HepG2 (cell line): Measurements from ENCODE around the gene UBR3. TPM values are rescaled to one million over a fixed set of nuclear protein-coding genes. Genes with fewer than 3 reads are reported as not detected.

ENCODE experiments used
- ATAC-seq: fragments of 200-7000 bp; cut with Tn5 transposase; 3 replicates; pipeline ENCODE4 v1.9.1; 2020; ENCODE audit warnings: mild to moderate bottlenecking, moderate library complexity
- BruUV-seq: library from RNA; stranded (reverse); fragments of 400-500 nt; replicated peaks from 2 replicates; lab custom pipeline; 2021; lab: Mats Ljungman, UMichigan
- CTCF ChIA-PET: fragments of 300-600 bp; formaldehyde crosslinking; extraction: SDS; loops from one replicate; lab custom pipeline; 2021; ENCODE audit warnings: low total read pairs, inconsistent platforms, low intra/inter-chr PET ratio; lab: Yijun Ruan, JAX
- POLR2A ChIA-PET: fragments of 350-600 bp; sonication (Branson Sonifier 250); formaldehyde crosslinking; loops from one replicate; lab custom pipeline; 2020; ENCODE audit warnings: antibody characterized with exemption, inconsistent platforms; lab: Yijun Ruan, JAX
- DNase-seq: peaks from one replicate; pipeline ENCODE4 v3.0.0-alpha.2; 2015; ENCODE audit warnings: low spot score
- FAIRE-seq: peaks from 3 replicates; lab custom pipeline; 2011; peaks lifted over from hg19 to GRCh38; lab: Jason Lieb, UNC
- H2AFZ ChIP-seq: one replicate; pipeline ENCODE4 v1.6.1; 2011; ENCODE audit warnings: low read length, inconsistent platforms
- H3K27ac ChIP-seq: fragments of 300-600 bp; 3 replicates; pipeline ENCODE4 v1.8.0; 2011; ENCODE audit warnings: mixed run types, mild to moderate bottlenecking, mixed read lengths, low read length, inconsistent platforms; ENCODE audit not compliant: insufficient read depth; ENCODE audit errors: extremely low read length
- H3K27me3 ChIP-seq, 2 experiments: fragments of 200-600 bp in 1 of 2; 2 replicates in 1 of 2; 3 replicates in 1 of 2; pipeline versions ENCODE4 v1.6.0 to v1.8.0; 2011; ENCODE audit warnings: low read length in 2 of 2, mild to moderate bottlenecking in 2 of 2, moderate library complexity in 2 of 2, inconsistent platforms in 1 of 2; ENCODE audit not compliant: insufficient read depth in 2 of 2, control insufficient read depth in 1 of 2
- H3K36me3 ChIP-seq, 2 experiments: fragments of 200-600 bp in 1 of 2; replicated peaks in 1 of 2; 2 replicates in 1 of 2; 3 replicates in 1 of 2; pipeline versions ENCODE4 v1.5.1 to v1.8.0; 2011; ENCODE audit warnings: low read length in 2 of 2, inconsistent platforms in 1 of 2; ENCODE audit not compliant: insufficient read depth in 2 of 2, control insufficient read depth in 1 of 2
- H3K4me1 ChIP-seq: 2 replicates; pipeline ENCODE4 v1.5.1; 2012; ENCODE audit warnings: low read length, inconsistent platforms; ENCODE audit not compliant: insufficient read depth
- H3K4me2 ChIP-seq: 2 replicates; pipeline ENCODE4 v1.6.0; 2011; ENCODE audit warnings: low read depth, low read length, inconsistent platforms
- H3K4me3 ChIP-seq, 3 experiments: fragments of 200-600 bp in 1 of 3; sonication (generic), shearing (Covaris generic) in 1 of 3; replicated peaks in 1 of 3; 2 replicates each; pipeline ENCODE4 v1.5.1; 2011 to 2016; ENCODE audit warnings: low read length in 3 of 3, inconsistent platforms in 2 of 3, low read depth in 2 of 3, mild to moderate bottlenecking in 2 of 3, control low read depth in 1 of 3, mixed read lengths in 1 of 3; ENCODE audit not compliant: insufficient read depth in 1 of 3
- H3K79me2 ChIP-seq: one replicate; pipeline ENCODE4 v1.6.1; 2011; ENCODE audit warnings: low read length, inconsistent platforms; ENCODE audit not compliant: insufficient read depth
- H3K9ac ChIP-seq: 2 replicates; pipeline ENCODE4 v1.6.0; 2011; ENCODE audit warnings: mild to moderate bottlenecking, low read depth, low read length, inconsistent platforms; ENCODE audit not compliant: insufficient read depth
- H3K9me3 ChIP-seq: 2 replicates; pipeline ENCODE4 v1.5.1; 2012; ENCODE audit warnings: mild to moderate bottlenecking, low read length
- H4K20me1 ChIP-seq: 2 replicates; pipeline ENCODE4 v1.6.0; 2011; ENCODE audit warnings: inconsistent platforms, mild to moderate bottlenecking, low read length, moderate library complexity; ENCODE audit not compliant: insufficient read depth
- FOXA1 ChIP-seq, 2 experiments: fragments of 450-650 bp in 1 of 2; sonication (generic) in 1 of 2; formaldehyde crosslinking in 1 of 2; IDR thresholded peaks; 2 replicates each; pipeline versions ENCODE4 v1.4.0 to v1.6.1; 2016 to 2020; ENCODE audit warnings: missing genetic modification reagents in 1 of 2
- NCOA1 ChIP-seq: sonication (generic); formaldehyde crosslinking; IDR thresholded peaks from 2 replicates; pipeline ENCODE4 v1.9.0; 2021; ENCODE audit warnings: missing genetic modification reagents
- NFIB ChIP-seq: sonication (generic); formaldehyde crosslinking; IDR thresholded peaks from 2 replicates; pipeline ENCODE4 v1.9.0; 2021; ENCODE audit warnings: missing genetic modification reagents, mild to moderate bottlenecking, borderline replicate concordance
- PHB2 ChIP-seq: fragments of 450-650 bp; IDR thresholded peaks from 2 replicates; pipeline ENCODE4 v1.6.1; 2018; ENCODE audit not compliant: partially characterized antibody
- SOX13 ChIP-seq, 3 experiments: fragments of 450-650 bp in 1 of 3; sonication (generic) in 1 of 3; formaldehyde crosslinking in 1 of 3; IDR thresholded peaks in 2 of 3; conservative IDR thresholded peaks in 1 of 3; 2 replicates each; pipeline versions ENCODE4 v1.5.0 to v1.6.1; 2016 to 2020; ENCODE audit warnings: antibody characterized with exemption in 1 of 3, mild to moderate bottlenecking in 1 of 3, missing compliant biosample characterization in 1 of 3, missing genetic modification reagents in 1 of 3, moderate library complexity in 1 of 3
- TERF1 ChIP-seq: sonication (generic); formaldehyde crosslinking; IDR thresholded peaks from 2 replicates; pipeline ENCODE4 v1.8.0; 2022; ENCODE audit warnings: mild to moderate bottlenecking, missing genetic modification reagents, moderate library complexity
- THRA ChIP-seq: sonication (generic); formaldehyde crosslinking; IDR thresholded peaks from 2 replicates; pipeline ENCODE4 v1.4.0; 2020; ENCODE audit warnings: missing genetic modification reagents, borderline replicate concordance
- ZBTB4 ChIP-seq: sonication (generic); formaldehyde crosslinking; IDR thresholded peaks from 2 replicates; pipeline ENCODE4 v1.4.0; 2020; ENCODE audit warnings: missing genetic modification reagents, mild to moderate bottlenecking, borderline replicate concordance
- ZNF256 ChIP-seq: sonication (generic); formaldehyde crosslinking; conservative IDR thresholded peaks from 2 replicates; pipeline ENCODE4 v1.4.0; 2020; ENCODE audit warnings: missing genetic modification reagents
- ZNF777 ChIP-seq: sonication (generic); formaldehyde crosslinking; IDR thresholded peaks from 2 replicates; pipeline ENCODE4 v1.4.0; 2020; ENCODE audit warnings: missing genetic modification reagents
- WGBS: methylation state at CpG from one replicate; pipeline ENCODE4 v1.1.6; 2017; ENCODE audit warnings: low lambda C conversion rate; 5-methylcytosine and 5-hydroxymethylcytosine counted together
- in situ Hi-C: cut with HindIII; loops from 2 replicates; pipeline ENCODE4 v1.10.0; 2017; ENCODE audit warnings: low pct_unique_long_range_greater_than_20kb; ENCODE audit not compliant: extremely low pct_ligation_motif_present
- intact Hi-C: fragments of 100-400 bp; cut with micrococcal nuclease; formaldehyde crosslinking; loops from one replicate; pipeline ENCODE4 v1.10.0; 2022; ENCODE audit not compliant: unreplicated experiment
- polyA plus RNA-seq, 8 experiments: library from polyadenylated mRNA; depleted of rRNA in 3 of 8; stranded (reverse) in 7 of 8; unstranded in 1 of 8; fragments of >200 nt; fragmentation: Illumina TruSeq in 4 of 8; extraction: Trizol in 4 of 8; gene quantifications; 2 replicates each; pipeline versions ENCODE4 v1.2.1 to v1.2.3, GENCODE V29; 2011 to 2016; ENCODE audit warnings: low read depth in 4 of 8, missing spikeins in 1 of 8, mixed read lengths in 1 of 8; ENCODE audit not compliant: insufficient read depth in 1 of 8
- total RNA-seq, 5 experiments: library from RNA; depleted of rRNA; stranded (reverse); fragments of >200 nt; fragmentation: Illumina TruSeq; extraction: Trizol; gene quantifications; 2 replicates each; pipeline ENCODE4 v1.2.3, GENCODE V29; 2016; ENCODE audit warnings: low read depth in 1 of 5

The UBR3 gene
- total and polyA plus RNA-seq, 2 of the 13 experiments (the other 11 are each of a cell fraction or from before 2014, with no cell fraction given), result 15.1 to 28.0 TPM

- POLR2A ChIA-PET, result no interaction called here
- no TSS peak for BruUV-seq
- Histone ChIP-seq H3K9me3 (no peaks in the 10 kb centered on the region), H3K4me2 (no peak overlapping the region), H3K36me3 (no peaks in the 10 kb centered on the region), H4K20me1 (no peaks in the 10 kb centered on the region), H3K79me2 (no peaks in the 10 kb centered on the region), H3K9ac (no peak overlapping the region)
- intact Hi-C loops (no loop called here), in situ Hi-C loops (no loop called here)
- 51% methylated on average over 3 of the region's 3 CpGs for WGBS
- CTCF ChIA-PET, result no interaction called here
- no peak for DNase-seq
- no peak for TF ChIP-seq SOX13 (IDR thresholded peaks at IDR 0.05)
- TF ChIP-seq SOX13 (CRISPR knock-in tag; conservative IDR thresholded peaks at IDR 0.05 in 1 of 2, IDR thresholded peaks at IDR 0.05 in 1 of 2), result no peak
- 0 out of 2 replicates have a peak, but pooled peaks have one; percentile 18 for TF ChIP-seq FOXA1 (IDR thresholded peaks at IDR 0.05)
- no peak for TF ChIP-seq FOXA1 (CRISPR knock-in tag; IDR thresholded peaks at IDR 0.05)
- TF ChIP-seq ZNF777, result no peak
- TF ChIP-seq, all 625 proteins: peak for 1
- Histone ChIP-seq H3K4me3 (no peak overlapping the region), H3K27me3 (peaks cover 0 to 3% of the 10 kb centered on the region in 2 experiments; a peak in 2 of 5 replicates), H3K27ac (no peak overlapping the region), H3K4me1 (no peaks in the 10 kb centered on the region), H2AFZ (no peak overlapping the region)
- FAIRE-seq (no peak), ATAC-seq (no peak)
Measured at GRCh38 chr2:170101789-170102188, 274.5 kb downstream of the UBR3 start.

- H3K4me3 ChIP-seq, result no peak overlapping the region
- no peak for TF ChIP-seq NCOA1 (CRISPR knock-in tag)
- no peak for TF ChIP-seq SOX13 (IDR thresholded peaks at IDR 0.05)
- TF ChIP-seq SOX13 (CRISPR knock-in tag; conservative IDR thresholded peaks at IDR 0.05 in 1 of 2, IDR thresholded peaks at IDR 0.05 in 1 of 2), result no peak
- no peak for TF ChIP-seq NFIB (CRISPR knock-in tag)
- no peak for TF ChIP-seq THRA (CRISPR knock-in tag)
- TF ChIP-seq ZNF256, result no peak
- no peak for TF ChIP-seq ZBTB4
- TF ChIP-seq TERF1 (CRISPR knock-in tag), result no peak
- TF ChIP-seq PHB2, result no peak
Measured at GRCh38 chr2:170106102-170106840, 279.0 kb downstream of the UBR3 start.

More at GRCh38 chr2:170106102-170106840, 279.0 kb downstream of the UBR3 start:
- no peaks in the 10 kb centered on the region for H4K20me1 ChIP-seq
- ATAC-seq (no peak), DNase-seq (no peak), FAIRE-seq (no peak)
- peaks cover 0 to 14% of the 10 kb centered on the region in 2 experiments; a peak in 3 of 5 replicates for H3K27me3 ChIP-seq
- ChIA-PET CTCF (no interaction called here), POLR2A (no interaction called here)
- no peak overlapping the region for H3K4me2 ChIP-seq
- no peaks in the 10 kb centered on the region for H3K36me3 ChIP-seq
- in situ Hi-C loops, result no loop called here
- intact Hi-C loops, result no loop called here
- WGBS, result 35% methylated on average over 4 of the region's 4 CpGs
- H2AFZ ChIP-seq, result no peak overlapping the region
- H3K4me1 ChIP-seq, result no peaks in the 10 kb centered on the region
- H3K27ac ChIP-seq, result no peak overlapping the region
- H3K9me3 ChIP-seq, result no peaks in the 10 kb centered on the region
- no peaks in the 10 kb centered on the region for H3K79me2 ChIP-seq
- BruUV-seq, result no TSS peak
- no peak overlapping the region for H3K9ac ChIP-seq
